Heart right ventricle (tissue), 16 donors: ENCODE results near the gene COG8. TPM values are rescaled to one million over a fixed set of nuclear protein-coding genes. Genes with fewer than 3 reads are reported as not detected.

Experiments used
- ATAC-seq, 8 donors: fragments of 200-7000 bp; cut with Tn5 transposase; one replicate each; pipeline ENCODE4 v1.9.1; 2020; ENCODE audit warnings: mild to moderate bottlenecking in 8 of 8, moderate library complexity in 8 of 8, moderate number of reproducible peaks in 1 of 8
- DNase-seq, 2 donors: peaks; one replicate each; pipeline ENCODE4 v3.0.0-alpha.2; 2020
- H3K27ac ChIP-seq, 10 donors: fragments of 200-600 bp; sonication (generic) in 2 of 10; one replicate each; pipeline versions ENCODE4 v1.5.0 to v1.8.0; 2020 to 2022; ENCODE audit warnings: mild to moderate bottlenecking in 3 of 10
- H3K27me3 ChIP-seq, 7 donors: fragments of 200-600 bp; one replicate each; pipeline ENCODE4 v1.8.0; 2021 to 2022; ENCODE audit warnings: mild to moderate bottlenecking in 2 of 7
- H3K36me3 ChIP-seq, 9 donors: fragments of 200-600 bp; sonication (generic) in 1 of 9; one replicate each; pipeline versions ENCODE4 v1.5.0 to v1.8.0; 2020 to 2022; ENCODE audit warnings: mild to moderate bottlenecking in 2 of 9
- H3K4me1 ChIP-seq, 9 donors: fragments of 200-600 bp; sonication (generic) in 1 of 9; one replicate each; pipeline versions ENCODE4 v1.5.0 to v1.8.0; 2020 to 2022; ENCODE audit warnings: mild to moderate bottlenecking in 4 of 9
- H3K4me3 ChIP-seq, 10 donors: fragments of 200-600 bp; sonication (generic) in 2 of 10; one replicate each; pipeline versions ENCODE4 v1.5.0 to v1.8.0; 2020 to 2022; ENCODE audit warnings: mild to moderate bottlenecking in 7 of 10, moderate library complexity in 2 of 10
- H3K9me3 ChIP-seq, 11 donors: fragments of 200-600 bp in 10 of 11; sonication (generic) in 2 of 11; one replicate each; pipeline versions ENCODE4 v1.5.0 to v1.8.0; 2013 to 2022; ENCODE audit warnings: mild to moderate bottlenecking in 2 of 11, control low read depth in 1 of 11, moderate library complexity in 1 of 11
- WGBS, 2 donors: extraction: QIAGEN DNeasy Blood & Tissue Kit; methylation state at CpG; one replicate each; pipeline ENCODE4 v1.1.7; 2013; ENCODE audit warnings: inconsistent platforms in 1 of 2; 5-methylcytosine and 5-hydroxymethylcytosine counted together
- intact Hi-C, 10 donors: fragments of 100-400 bp; cut with DNase I; formaldehyde crosslinking; loops; one replicate each; pipeline versions ENCODE4 v1.11.1 to v1.14.2; 2022
- polyA plus RNA-seq, 2 donors: library from polyadenylated mRNA; stranded (reverse); fragments of 200-250 nt; gene quantifications; one replicate each; pipeline ENCODE4 v1.2.3, GENCODE V29; 2013
- total RNA-seq, 10 donors: library from RNA; stranded (reverse); fragmentation: NEBNext Ultra II Directional in 3 of 10; extraction: Animal tissue kit (Norgen Biotek cat#: 25700) in 3 of 10; gene quantifications; one replicate each; pipeline versions ENCODE4 v1.2.1 to v1.2.4, GENCODE V29; 2021 to 2023
- TF ChIP-seq, protein P1 (sequence below), 9 donors: fragments of 200-600 bp; sonication (generic) in 2 of 9; IDR thresholded peaks; one replicate each; pipeline versions ENCODE4 v1.5.0 to v1.8.0; 2021 to 2022; ENCODE audit warnings: antibody characterized with exemption in 9 of 9, mild to moderate bottlenecking in 5 of 9, moderate library complexity in 1 of 9
- donor health status: Arrhythmogenic right ventricular cardiomyopathy.
- donor health status: ischemic (EF 13 %, LVEDD 7.1; RV severe dilation, severe dysfunction).
- donor health status: healthy with polysubstance abuse.
- donor health status: DM: no; HTN: yes; CAD: no.
- donor health status: DM: no; HTN: no; CAD: no.
- donor health status: ischemic (EF 25% LVEDD 6.9; RV normal size, moderate dysfunction).
- donor health status: ischemic (EF 25% LVEDD 5.7; RV mildly dilated, moderate dysfunction).
- donor health status: healthy.
- donor health status: DM: yes; HTN: yes; CAD: no.
- donor health status: Ischemic cardiomyopathy.
- donor health status: ischemic (EF 35%, LVEDD 5.7; RV mildly dilated, moderate dysfunction).
- donor health status: nonischemic (EF 11% LVEDD 7.7; RV severe dilation, severe dysfunction).
- donor health status: DM: yes; HTN: yes; CAD: no.
- donor health status: PGD.
- donor health status: ischemic (EF 29% LVEDD 5.4; RV normal size, mild dysfunction).
- donor health status: nonischemic (EF 23%, LVEDD 6.1; RV moderate dilation, normal function).

COG8 gene
- total and polyA plus RNA-seq, 12 donors: 15.7 to 29.1 (median 23.1) TPM

DNA sequence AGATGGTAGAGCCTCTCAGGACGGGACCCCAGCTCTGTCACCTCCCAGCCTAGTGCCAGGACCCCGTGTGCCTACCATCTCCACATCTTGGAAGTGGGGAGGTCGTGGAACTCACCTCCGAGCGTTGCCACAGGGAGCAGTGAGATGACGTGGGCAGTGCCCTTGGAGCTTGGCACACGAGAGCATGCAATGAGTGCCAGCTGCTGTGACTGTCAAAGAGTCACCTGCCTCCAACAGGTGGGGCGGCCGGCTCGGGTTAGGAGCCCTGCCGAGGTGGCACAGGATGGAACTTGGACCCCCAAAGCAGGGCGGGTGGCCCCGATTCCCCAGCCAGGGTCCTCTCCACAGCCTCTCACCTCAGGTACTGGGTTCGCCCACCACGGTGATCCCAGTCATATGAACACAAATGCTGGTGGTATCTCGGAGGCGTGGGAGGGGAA is 22.7 kb downstream of the COG8 start:
- no peak for ATAC-seq

DNA sequence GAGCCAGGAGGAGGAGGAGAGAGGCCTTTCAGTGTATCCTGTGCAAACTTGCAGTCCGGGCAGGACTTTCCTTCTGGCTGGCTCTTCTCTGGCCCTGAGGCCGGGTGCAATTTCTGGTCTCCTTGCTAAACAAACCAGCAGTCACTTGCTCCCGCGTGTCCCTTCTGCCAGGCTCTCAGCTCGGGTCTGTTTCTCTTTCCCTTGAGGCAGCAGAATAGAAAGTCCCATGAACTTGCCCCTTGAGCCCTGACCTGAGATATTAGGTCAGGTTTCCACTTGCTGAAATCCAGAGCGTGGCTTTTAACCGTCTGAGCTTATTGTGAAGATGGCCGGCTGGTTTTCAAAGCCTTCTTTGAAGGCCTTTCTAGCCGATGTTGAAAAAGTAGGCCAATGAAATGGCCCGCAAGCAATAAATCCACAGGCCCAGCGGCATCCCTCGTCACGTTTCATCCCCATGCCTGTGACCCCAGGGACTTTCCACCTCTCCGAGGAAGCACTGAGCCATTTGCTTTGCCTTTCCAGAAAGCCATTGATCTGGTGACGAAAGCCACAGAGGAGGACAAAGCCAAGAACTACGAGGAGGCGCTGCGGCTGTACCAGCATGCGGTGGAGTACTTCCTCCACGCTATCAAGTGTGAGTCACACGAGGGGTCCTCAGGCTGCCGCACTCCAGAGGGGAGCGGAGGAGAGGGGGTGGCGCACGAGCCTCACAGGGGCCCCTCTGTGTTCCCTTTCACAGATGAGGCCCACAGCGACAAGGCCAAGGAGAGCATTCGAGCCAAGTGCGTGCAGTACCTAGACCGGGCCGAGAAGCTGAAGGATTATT is 23.7 kb downstream of the COG8 start:
- peaks cover 5 to 38% (median 21%) of the 10 kb centered on the region in 9 donors for H3K4me1 ChIP-seq
- DNase-seq (no peak), ATAC-seq (no peak)
- H3K27me3 ChIP-seq: no peaks in the 10 kb centered on the region
- 82 to 85% methylated on average over 30 of the region's 30 CpGs for WGBS, 2 donors
- intact Hi-C loops: no loop called here
- no peak overlapping the region for H3K4me3 ChIP-seq
- H3K9me3 ChIP-seq: no peaks in the 10 kb centered on the region
- peaks cover 4 to 77% (median 42%) of the 10 kb centered on the region in 9 donors for H3K36me3 ChIP-seq
- TF ChIP-seq, protein P1, sequence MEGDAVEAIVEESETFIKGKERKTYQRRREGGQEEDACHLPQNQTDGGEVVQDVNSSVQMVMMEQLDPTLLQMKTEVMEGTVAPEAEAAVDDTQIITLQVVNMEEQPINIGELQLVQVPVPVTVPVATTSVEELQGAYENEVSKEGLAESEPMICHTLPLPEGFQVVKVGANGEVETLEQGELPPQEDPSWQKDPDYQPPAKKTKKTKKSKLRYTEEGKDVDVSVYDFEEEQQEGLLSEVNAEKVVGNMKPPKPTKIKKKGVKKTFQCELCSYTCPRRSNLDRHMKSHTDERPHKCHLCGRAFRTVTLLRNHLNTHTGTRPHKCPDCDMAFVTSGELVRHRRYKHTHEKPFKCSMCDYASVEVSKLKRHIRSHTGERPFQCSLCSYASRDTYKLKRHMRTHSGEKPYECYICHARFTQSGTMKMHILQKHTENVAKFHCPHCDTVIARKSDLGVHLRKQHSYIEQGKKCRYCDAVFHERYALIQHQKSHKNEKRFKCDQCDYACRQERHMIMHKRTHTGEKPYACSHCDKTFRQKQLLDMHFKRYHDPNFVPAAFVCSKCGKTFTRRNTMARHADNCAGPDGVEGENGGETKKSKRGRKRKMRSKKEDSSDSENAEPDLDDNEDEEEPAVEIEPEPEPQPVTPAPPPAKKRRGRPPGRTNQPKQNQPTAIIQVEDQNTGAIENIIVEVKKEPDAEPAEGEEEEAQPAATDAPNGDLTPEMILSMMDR (IDR thresholded peaks at IDR 0.05): no peak
- no peak overlapping the region for H3K27ac ChIP-seq

More for the DNA sequence above, 22.7 kb downstream of the COG8 start:
- Histone ChIP-seq H3K27ac (no peak overlapping the region), H3K36me3 (peaks cover 9 to 87% (median 51%) of the 10 kb centered on the region in 9 donors), H3K27me3 (no peaks in the 10 kb centered on the region), H3K4me1 (peaks cover 5 to 37% (median 19%) of the 10 kb centered on the region in 9 donors), H3K9me3 (no peaks in the 10 kb centered on the region), H3K4me3 (no peak overlapping the region)
- intact Hi-C loops: no loop called here
- TF ChIP-seq, protein P1 (IDR thresholded peaks at IDR 0.05): no peak
- DNase-seq: no peak
- 91 to 94% methylated on average over 17 of the region's 17 CpGs for WGBS, 2 donors

DNA sequence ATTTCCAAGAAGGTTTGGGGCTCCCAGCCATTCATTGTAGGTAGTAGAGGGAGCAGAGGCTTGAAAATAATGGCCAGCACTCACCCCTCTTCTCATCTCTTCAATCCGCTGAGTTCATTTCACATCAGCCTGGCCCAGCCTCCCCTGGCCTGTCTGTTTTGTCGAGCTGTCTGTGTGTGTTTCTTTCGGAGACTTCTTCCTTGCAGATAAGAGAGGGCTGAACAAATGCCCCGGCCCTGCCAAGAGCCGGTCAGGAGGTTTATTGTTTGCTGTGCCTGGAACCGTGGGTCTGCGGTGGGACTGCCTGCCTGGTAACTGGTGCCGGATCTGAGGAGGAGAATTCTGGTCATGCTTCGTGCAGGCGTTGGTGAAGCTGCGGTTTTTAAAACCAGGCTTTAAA is 24.8 kb downstream of the COG8 start:
- H3K27me3 ChIP-seq: no peaks in the 10 kb centered on the region
- ATAC-seq (no peak), DNase-seq (no peak)
- H3K4me1 ChIP-seq: peaks cover 5 to 44% (median 25%) of the 10 kb centered on the region in 9 donors
- intact Hi-C loops: no loop called here
- no peaks in the 10 kb centered on the region for H3K9me3 ChIP-seq
- H3K4me3 ChIP-seq: no peak overlapping the region
- peaks cover 0 to 66% (median 30%) of the 10 kb centered on the region in 9 donors for H3K36me3 ChIP-seq
- no peak overlapping the region for H3K27ac ChIP-seq
- TF ChIP-seq, protein P1 (IDR thresholded peaks at IDR 0.05): no peak
- WGBS, 2 donors: 71% methylated on average over 11 of the region's 11 CpGs

DNA sequence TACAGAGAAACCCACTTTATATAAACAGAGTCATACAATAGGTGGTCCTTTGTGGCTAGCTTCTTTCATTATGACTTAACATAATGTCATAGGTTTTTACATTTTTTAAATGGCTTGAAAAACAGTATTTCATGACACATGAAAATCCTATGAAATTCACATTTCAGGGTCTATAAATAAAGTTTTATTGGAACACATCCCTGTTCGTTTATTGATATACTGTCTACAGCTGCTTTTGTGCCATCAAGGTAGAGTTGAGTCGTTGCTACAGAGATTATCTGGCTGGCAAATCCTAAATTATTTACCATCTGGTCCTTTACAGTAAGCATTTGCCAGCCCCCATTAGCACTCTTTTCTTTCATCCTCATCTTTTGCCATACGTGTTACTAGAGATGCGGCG is 25.9 kb downstream of the COG8 start:
- H3K36me3 ChIP-seq: peaks cover 0 to 55% (median 19%) of the 10 kb centered on the region in 9 donors
- TF ChIP-seq, protein P1 (IDR thresholded peaks at IDR 0.05): no peak
- WGBS, 2 donors: 92 to 93% methylated on average over 5 of the region's 5 CpGs
- no peak for ATAC-seq
- no peak overlapping the region for H3K27ac ChIP-seq
- H3K27me3 ChIP-seq: no peaks in the 10 kb centered on the region
- H3K4me3 ChIP-seq: no peak overlapping the region
- no peak for DNase-seq
- no peaks in the 10 kb centered on the region for H3K9me3 ChIP-seq
- peaks cover 5 to 44% (median 25%) of the 10 kb centered on the region in 9 donors for H3K4me1 ChIP-seq
- intact Hi-C loops: no loop called here
